Left ventricle myocardium inferior (tissue), 1 donor: ENCODE data around the gene LRRC63. TPM values are rescaled to one million over a fixed set of nuclear protein-coding genes. Genes with fewer than 3 reads are reported as not detected.
A peak's percentile ranks its signal among the peaks of the same experiment; 100 is the strongest.

Experiments
- DNase-seq: peaks from one replicate; pipeline ENCODE4 v3.0.0-alpha.2; 2020
- H3K27ac ChIP-seq: fragments of 200-600 bp; replicated peaks from 2 replicates; pipeline ENCODE4 v1.8.0; 2021
- H3K27me3 ChIP-seq: fragments of 200-600 bp; 2 replicates; pipeline ENCODE4 v1.8.0; 2021; ENCODE audit warnings: low read depth
- H3K36me3 ChIP-seq: fragments of 200-600 bp; 2 replicates; pipeline ENCODE4 v1.8.0; 2021
- H3K4me1 ChIP-seq: fragments of 200-600 bp; 2 replicates; pipeline ENCODE4 v1.8.0; 2021
- H3K4me3 ChIP-seq: fragments of 200-600 bp; 2 replicates; pipeline ENCODE4 v1.8.0; 2021; ENCODE audit warnings: mild to moderate bottlenecking, moderate library complexity
- H3K9me3 ChIP-seq: fragments of 200-600 bp; replicated peaks from 2 replicates; pipeline ENCODE4 v1.8.0; 2021
- intact Hi-C: fragments of 100-400 bp; cut with micrococcal nuclease; formaldehyde crosslinking; loops from one replicate; pipeline ENCODE4 v1.11.0; 2022
- total RNA-seq: library from RNA; stranded (reverse); fragmentation: NEBNext Ultra II Directional; extraction: Animal tissue kit (Norgen Biotek cat#: 25700); gene quantifications from one replicate; pipeline ENCODE4 v1.2.1, GENCODE V29; 2021
- TF ChIP-seq, protein P1 (sequence below): fragments of 200-600 bp; IDR thresholded peaks from 2 replicates; pipeline ENCODE4 v1.8.0; 2021; ENCODE audit warnings: antibody characterized with exemption, mild to moderate bottlenecking, borderline replicate concordance
- donor health status: DM: no; HTN: yes; CAD: no; lungs with severe emphysema.

LRRC63 gene
- total RNA-seq, 1 donor from 2014 or later = not detected

DNA sequence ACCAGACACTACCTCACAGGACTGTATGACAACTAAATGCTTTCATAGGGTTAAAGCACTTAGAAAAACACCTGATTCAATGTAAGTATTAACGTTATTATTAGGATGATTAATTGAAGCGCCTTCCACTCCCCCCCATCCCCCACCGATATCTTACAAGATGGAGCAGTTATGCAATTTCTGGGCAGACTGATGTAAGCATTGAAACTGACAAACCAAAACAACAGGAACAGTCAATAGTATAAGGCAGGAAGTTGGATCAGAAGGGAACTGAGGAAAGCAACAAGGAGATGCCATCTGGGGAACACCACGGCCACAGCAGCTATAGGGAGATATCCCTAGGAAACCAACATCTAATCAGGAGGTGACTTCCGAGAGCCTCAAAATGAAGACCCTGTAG lies 33.6 kb upstream of the LRRC63 start:
- H3K27ac ChIP-seq = no peak overlapping the region
- DNase-seq = no peak
- intact Hi-C loops = no loop called here
- H3K27me3 ChIP-seq = peaks cover 14% of the 10 kb centered on the region
- TF ChIP-seq, protein P1, sequence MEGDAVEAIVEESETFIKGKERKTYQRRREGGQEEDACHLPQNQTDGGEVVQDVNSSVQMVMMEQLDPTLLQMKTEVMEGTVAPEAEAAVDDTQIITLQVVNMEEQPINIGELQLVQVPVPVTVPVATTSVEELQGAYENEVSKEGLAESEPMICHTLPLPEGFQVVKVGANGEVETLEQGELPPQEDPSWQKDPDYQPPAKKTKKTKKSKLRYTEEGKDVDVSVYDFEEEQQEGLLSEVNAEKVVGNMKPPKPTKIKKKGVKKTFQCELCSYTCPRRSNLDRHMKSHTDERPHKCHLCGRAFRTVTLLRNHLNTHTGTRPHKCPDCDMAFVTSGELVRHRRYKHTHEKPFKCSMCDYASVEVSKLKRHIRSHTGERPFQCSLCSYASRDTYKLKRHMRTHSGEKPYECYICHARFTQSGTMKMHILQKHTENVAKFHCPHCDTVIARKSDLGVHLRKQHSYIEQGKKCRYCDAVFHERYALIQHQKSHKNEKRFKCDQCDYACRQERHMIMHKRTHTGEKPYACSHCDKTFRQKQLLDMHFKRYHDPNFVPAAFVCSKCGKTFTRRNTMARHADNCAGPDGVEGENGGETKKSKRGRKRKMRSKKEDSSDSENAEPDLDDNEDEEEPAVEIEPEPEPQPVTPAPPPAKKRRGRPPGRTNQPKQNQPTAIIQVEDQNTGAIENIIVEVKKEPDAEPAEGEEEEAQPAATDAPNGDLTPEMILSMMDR = no peak
- H3K36me3 ChIP-seq = no peaks in the 10 kb centered on the region
- no peaks in the 10 kb centered on the region for H3K9me3 ChIP-seq
- no peaks in the 10 kb centered on the region for H3K4me1 ChIP-seq
- no peak overlapping the region for H3K4me3 ChIP-seq

DNA sequence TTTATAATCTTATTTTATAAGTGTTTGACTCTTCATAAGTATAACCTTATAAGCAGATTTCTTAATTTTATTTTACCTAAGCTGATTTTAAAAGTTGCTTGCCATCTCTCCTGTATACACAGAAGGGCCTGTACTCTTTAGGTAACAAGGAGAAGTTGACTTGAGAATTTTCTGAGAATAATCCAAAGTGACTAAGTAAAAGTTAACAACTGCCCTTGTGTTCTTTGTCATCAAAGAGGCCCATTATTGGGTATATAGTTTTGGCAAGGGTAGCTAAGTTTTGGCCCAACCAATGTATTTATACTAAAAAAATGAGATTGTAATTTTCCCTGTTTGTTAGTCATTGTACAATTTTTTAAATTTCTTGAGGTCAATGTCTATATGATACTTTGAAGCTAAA lies 32.9 kb upstream of the LRRC63 start:
- H3K4me1 ChIP-seq = no peaks in the 10 kb centered on the region

DNA sequence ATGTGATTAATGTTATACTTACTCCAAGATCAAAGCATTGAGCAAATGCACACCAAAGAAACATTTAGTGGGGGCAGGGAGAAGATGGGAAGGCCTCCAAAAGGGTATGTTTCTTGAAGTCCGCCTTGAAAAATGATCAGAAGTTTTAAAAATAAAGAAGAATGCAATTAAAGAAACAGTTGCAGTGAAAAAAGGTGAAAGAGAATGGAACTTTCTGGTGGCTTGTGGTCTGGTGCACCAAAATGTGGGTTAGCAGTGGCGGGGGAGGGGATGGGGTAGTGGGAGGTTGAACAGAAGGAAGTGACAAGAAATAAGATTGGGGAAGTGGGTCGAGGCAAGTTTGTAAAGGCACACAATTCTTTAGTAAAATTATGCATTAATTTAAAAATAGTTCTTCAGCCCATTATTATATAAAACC lies 32.2 kb upstream of the LRRC63 start:
- intact Hi-C loops = no loop called here
- Histone ChIP-seq H3K4me1 (no peaks in the 10 kb centered on the region), H3K27me3 (peaks cover 14% of the 10 kb centered on the region), H3K4me3 (peak overlapping the region; percentile 43), H3K36me3 (no peaks in the 10 kb centered on the region), H3K9me3 (no peaks in the 10 kb centered on the region), H3K27ac (no peak overlapping the region)
- peak; percentile 59 for DNase-seq
- TF ChIP-seq, protein P1 = no peak

More for the DNA sequence above, 32.9 kb upstream of the LRRC63 start:
- DNase-seq = no peak
- peaks cover 14% of the 10 kb centered on the region for H3K27me3 ChIP-seq
- no peak overlapping the region for H3K4me3 ChIP-seq
- no peak overlapping the region for H3K27ac ChIP-seq
- TF ChIP-seq, protein P1 = no peak
- intact Hi-C loops = no loop called here
- no peaks in the 10 kb centered on the region for H3K36me3 ChIP-seq
- H3K9me3 ChIP-seq = no peaks in the 10 kb centered on the region

DNA sequence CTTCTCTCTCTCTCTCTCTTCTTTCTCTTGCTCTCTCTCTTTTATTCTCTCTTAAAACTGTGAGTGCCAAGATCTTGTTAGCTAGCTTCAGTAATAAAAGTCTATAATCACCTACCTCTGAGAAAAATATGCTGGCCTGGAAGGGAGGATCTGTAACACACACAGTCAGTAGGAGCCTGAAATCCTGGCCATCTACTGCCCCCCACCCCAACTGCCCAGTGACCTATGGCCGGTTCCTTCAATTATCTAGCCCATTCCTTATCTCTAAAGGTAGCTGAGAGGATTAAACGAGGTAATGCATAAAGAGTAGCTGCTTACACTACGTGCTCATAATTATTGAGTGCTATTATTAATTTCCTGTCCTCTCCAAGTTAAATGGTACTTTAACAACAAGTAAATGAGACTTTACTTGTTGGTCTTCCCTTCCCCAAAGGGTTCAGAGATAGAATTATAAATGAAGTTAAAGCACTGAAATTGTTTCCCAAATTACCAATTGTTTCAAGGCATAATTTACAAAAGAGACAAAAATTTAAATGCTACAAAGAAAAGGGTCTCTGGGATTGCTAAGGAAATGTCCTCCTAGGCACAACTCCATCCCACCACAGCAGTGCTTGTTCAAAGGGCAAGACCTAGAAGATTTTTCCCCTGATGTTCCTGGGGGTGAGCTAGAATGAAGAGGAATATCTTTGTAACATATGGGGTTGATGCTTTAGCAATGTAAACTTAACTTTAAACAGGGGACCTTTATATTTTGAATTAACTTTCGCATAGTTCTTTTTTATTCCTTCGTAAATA lies 31.6 kb upstream of the LRRC63 start:
- Histone ChIP-seq H3K4me1 (no peaks in the 10 kb centered on the region), H3K4me3 (peak overlapping the region; percentile 43), H3K27me3 (peaks cover 20% of the 10 kb centered on the region), H3K36me3 (no peaks in the 10 kb centered on the region), H3K27ac (peak overlapping the region; percentile 27), H3K9me3 (no peaks in the 10 kb centered on the region)
- intact Hi-C loops = no loop called here
- TF ChIP-seq, protein P1 = no peak
- DNase-seq = no peak

DNA sequence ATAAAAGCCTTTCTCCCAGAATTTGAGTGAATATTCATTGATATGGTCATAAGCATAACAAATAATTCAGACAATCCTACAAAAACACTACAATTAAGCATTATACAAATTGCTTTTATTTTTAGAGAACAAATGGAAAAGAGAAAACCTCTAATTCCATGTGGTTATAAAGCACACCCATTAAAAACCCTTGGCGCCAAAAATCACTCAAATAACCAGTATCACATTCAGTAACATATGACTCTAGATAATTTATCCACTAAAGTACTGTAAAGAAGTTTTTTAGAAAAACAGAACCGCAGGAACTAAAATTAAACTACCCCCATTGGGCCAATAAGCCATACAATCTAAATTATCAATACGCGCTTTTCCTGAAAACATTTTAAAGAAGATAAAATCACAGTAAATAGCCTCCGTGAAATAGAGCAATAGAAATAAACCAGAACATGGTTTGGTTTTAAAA lies 30.3 kb upstream of the LRRC63 start:
- Histone ChIP-seq H3K27ac (peak overlapping the region; percentile 23), H3K36me3 (no peaks in the 10 kb centered on the region), H3K9me3 (no peaks in the 10 kb centered on the region), H3K4me1 (no peaks in the 10 kb centered on the region), H3K4me3 (peak overlapping the region; percentile 43), H3K27me3 (peaks cover 27% of the 10 kb centered on the region)
- intact Hi-C loops = no loop called here
- TF ChIP-seq, protein P1 = no peak
- DNase-seq = no peak
